ENCODE data around the gene RHBDF1. TPM values are rescaled to one million over a fixed set of nuclear protein-coding genes. Genes with fewer than 3 reads are reported as not detected.

RHBDF1 gene
- total and polyA plus RNA-seq, 2 of the 13 experiments (the other 11 are each of a cell fraction or from before 2014, with no cell fraction given), result 5.4 to 26.9 TPM

DNA sequence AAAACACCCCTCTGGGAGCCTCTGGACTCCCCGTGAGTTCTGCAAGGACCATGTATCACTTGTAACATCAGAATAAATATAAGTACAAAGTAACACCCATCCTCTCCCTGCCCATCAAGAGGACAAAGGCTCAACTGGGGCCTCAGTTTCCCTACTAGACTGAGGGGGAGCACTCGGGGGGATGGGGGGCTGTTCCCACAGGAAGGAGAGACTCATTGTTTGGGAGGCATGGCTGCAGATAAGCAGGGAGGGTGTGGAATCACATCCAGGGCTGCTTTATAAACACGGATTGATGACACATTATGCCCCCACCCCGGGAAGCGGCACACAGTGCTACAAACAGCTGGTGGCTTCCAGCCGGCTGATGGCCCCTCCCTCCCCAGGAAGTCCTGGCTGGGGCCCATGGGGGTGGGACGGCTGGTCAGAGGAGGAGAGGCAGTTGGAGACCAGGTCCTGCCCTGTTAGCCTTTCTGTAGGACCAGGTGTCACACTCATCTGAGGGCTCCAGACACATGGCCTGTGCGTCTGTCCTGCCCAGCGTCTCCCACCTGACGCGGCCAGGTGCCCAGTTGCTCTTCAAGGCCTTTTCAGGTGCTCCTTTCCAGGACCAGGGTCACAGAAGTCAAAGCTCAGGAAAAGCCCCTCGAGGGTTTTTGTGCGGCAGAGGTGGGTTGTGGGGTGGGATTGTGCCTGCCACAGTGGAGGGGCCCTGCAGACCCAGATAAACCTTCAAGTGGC lies 4.3 kb upstream of the RHBDF1 start (continued):
- peak; percentile 40; the same call in 1 of the 2 replicates for TF ChIP-seq ZNF747 (CRISPR knock-in tag; IDR thresholded peaks at IDR 0.05; ENCODE audit: borderline replicate concordance)
- TF ChIP-seq ZNF496 (CRISPR knock-in tag; IDR thresholded peaks at IDR 0.05; ENCODE audit: insufficient replicate concordance), result no peak
- peak; percentile 79; the same call in 1 of the 2 replicates for TF ChIP-seq SIN3A (IDR thresholded peaks at IDR 0.05; ENCODE audit: borderline replicate concordance, low read depth, low read length)
- peak; percentile 64 for TF ChIP-seq ZNF788 (CRISPR knock-in tag; IDR thresholded peaks at IDR 0.05; ENCODE audit: borderline replicate concordance)
- no peak for TF ChIP-seq MAZ (IDR thresholded peaks at IDR 0.05; ENCODE audit: borderline replicate concordance, low read depth, low read length)
- peak; percentile 31; the same call in 1 of the 2 replicates for TF ChIP-seq MAZ (CRISPR knock-in tag; IDR thresholded peaks at IDR 0.05; ENCODE audit: low read depth)
- peak; percentile 33; the same call in 1 of the 2 replicates for TF ChIP-seq ARNT2 (CRISPR knock-in tag; IDR thresholded peaks at IDR 0.05; ENCODE audit: low read depth)
- TF ChIP-seq, protein P1, sequence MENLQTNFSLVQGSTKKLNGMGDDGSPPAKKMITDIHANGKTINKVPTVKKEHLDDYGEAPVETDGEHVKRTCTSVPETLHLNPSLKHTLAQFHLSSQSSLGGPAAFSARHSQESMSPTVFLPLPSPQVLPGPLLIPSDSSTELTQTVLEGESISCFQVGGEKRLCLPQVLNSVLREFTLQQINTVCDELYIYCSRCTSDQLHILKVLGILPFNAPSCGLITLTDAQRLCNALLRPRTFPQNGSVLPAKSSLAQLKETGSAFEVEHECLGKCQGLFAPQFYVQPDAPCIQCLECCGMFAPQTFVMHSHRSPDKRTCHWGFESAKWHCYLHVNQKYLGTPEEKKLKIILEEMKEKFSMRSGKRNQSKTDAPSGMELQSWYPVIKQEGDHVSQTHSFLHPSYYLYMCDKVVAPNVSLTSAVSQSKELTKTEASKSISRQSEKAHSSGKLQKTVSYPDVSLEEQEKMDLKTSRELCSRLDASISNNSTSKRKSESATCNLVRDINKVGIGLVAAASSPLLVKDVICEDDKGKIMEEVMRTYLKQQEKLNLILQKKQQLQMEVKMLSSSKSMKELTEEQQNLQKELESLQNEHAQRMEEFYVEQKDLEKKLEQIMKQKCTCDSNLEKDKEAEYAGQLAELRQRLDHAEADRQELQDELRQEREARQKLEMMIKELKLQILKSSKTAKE (CRISPR knock-in tag; IDR thresholded peaks at IDR 0.05; ENCODE audit: borderline replicate concordance), result peak; percentile 42; the same call in 1 of the 2 replicates
- TF ChIP-seq SNAI1 (CRISPR knock-in tag; IDR thresholded peaks at IDR 0.05; ENCODE audit: borderline replicate concordance), result 0 out of 2 replicates have a peak, but pooled peaks have one; percentile 14
- no peak for TF ChIP-seq IKZF1 (IDR thresholded peaks at IDR 0.05)
- 0 out of 2 replicates have a peak, but pooled peaks have one; percentile 5 for TF ChIP-seq ATAD3A (CRISPR knock-in tag; IDR thresholded peaks at IDR 0.05)
- TF ChIP-seq ZFP1 (CRISPR knock-in tag; IDR thresholded peaks at IDR 0.05), result peak; percentile 10; the same call in 1 of the 2 replicates
- 0 out of 2 replicates have a peak, but pooled peaks have one; percentile 24 for TF ChIP-seq TBX2 (CRISPR knock-in tag; IDR thresholded peaks at IDR 0.05; ENCODE audit: borderline replicate concordance)
- TF ChIP-seq, protein P2, sequence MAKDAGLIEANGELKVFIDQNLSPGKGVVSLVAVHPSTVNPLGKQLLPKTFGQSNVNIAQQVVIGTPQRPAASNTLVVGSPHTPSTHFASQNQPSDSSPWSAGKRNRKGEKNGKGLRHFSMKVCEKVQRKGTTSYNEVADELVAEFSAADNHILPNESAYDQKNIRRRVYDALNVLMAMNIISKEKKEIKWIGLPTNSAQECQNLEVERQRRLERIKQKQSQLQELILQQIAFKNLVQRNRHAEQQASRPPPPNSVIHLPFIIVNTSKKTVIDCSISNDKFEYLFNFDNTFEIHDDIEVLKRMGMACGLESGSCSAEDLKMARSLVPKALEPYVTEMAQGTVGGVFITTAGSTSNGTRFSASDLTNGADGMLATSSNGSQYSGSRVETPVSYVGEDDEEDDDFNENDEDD (CRISPR knock-in tag; IDR thresholded peaks at IDR 0.05; ENCODE audit: borderline replicate concordance), result peak; percentile 10; the same call in 1 of the 2 replicates
- TF ChIP-seq MED1 (CRISPR knock-in tag; IDR thresholded peaks at IDR 0.05), result peak; percentile 51
- TF ChIP-seq, protein P3, sequence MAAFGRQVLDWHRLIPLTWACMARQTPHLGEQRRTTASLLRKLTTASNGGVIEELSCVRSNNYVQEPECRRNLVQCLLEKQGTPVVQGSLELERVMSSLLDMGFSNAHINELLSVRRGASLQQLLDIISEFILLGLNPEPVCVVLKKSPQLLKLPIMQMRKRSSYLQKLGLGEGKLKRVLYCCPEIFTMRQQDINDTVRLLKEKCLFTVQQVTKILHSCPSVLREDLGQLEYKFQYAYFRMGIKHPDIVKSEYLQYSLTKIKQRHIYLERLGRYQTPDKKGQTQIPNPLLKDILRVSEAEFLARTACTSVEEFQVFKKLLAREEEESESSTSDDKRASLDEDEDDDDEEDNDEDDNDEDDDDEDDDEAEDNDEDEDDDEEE (CRISPR knock-in tag; IDR thresholded peaks at IDR 0.05), result 0 out of 2 replicates have a peak, but pooled peaks have one; percentile 46
- peak; percentile 18; the same call in 1 of the 2 replicates for TF ChIP-seq ERF (CRISPR knock-in tag; IDR thresholded peaks at IDR 0.05)
- TF ChIP-seq, protein P4, sequence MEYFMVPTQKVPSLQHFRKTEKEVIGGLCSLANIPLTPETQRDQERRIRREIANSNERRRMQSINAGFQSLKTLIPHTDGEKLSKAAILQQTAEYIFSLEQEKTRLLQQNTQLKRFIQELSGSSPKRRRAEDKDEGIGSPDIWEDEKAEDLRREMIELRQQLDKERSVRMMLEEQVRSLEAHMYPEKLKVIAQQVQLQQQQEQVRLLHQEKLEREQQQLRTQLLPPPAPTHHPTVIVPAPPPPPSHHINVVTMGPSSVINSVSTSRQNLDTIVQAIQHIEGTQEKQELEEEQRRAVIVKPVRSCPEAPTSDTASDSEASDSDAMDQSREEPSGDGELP (IDR thresholded peaks at IDR 0.05; ENCODE audit: borderline replicate concordance, low read depth), result peak; percentile 97
- 0 out of 2 replicates have a peak, but pooled peaks have one; percentile 22 for TF ChIP-seq MYNN (CRISPR knock-in tag; IDR thresholded peaks at IDR 0.05; ENCODE audit: low read depth)
- TF ChIP-seq, protein P5, sequence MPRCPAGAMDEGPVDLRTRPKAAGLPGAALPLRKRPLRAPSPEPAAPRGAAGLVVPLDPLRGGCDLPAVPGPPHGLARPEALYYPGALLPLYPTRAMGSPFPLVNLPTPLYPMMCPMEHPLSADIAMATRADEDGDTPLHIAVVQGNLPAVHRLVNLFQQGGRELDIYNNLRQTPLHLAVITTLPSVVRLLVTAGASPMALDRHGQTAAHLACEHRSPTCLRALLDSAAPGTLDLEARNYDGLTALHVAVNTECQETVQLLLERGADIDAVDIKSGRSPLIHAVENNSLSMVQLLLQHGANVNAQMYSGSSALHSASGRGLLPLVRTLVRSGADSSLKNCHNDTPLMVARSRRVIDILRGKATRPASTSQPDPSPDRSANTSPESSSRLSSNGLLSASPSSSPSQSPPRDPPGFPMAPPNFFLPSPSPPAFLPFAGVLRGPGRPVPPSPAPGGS (CRISPR knock-in tag; IDR thresholded peaks at IDR 0.05), result peak; percentile 42; the same call in 1 of the 2 replicates

All from HepG2 (cell line).